HCEC 1CT (cell line): ENCODE results near the gene TRIM67.
A peak's percentile ranks its signal among the peaks of the same experiment; 100 is the strongest.

Experiments used
- DNase-seq: peaks from one replicate; pipeline ENCODE4 v3.0.0-alpha.2; 2017

Gene TRIM67

GRCh38 chr1:231236938-231237337 lies 75.1 kb downstream of the TRIM67 start:
- DNase-seq: no peak

- no peak for DNase-seq
These were observed 76.4 kb downstream of the TRIM67 start for GRCh38 chr1:231238298-231238697.

- peak; percentile 5 for DNase-seq
These were observed 78.6 kb downstream of the TRIM67 start for GRCh38 chr1:231240531-231240882.

- DNase-seq: peak; percentile 83
These were observed 79.3 kb downstream of the TRIM67 start, which contains the start of gene GNPAT for GRCh38 chr1:231240883-231241735. Gene GNPAT (plus strand): TSS chr1:231241212. CDS start chr1:231241379, 167 bp downstream.

GRCh38 chr1:231241750-231242149 lies 79.9 kb downstream of the TRIM67 start:
- DNase-seq: peak; percentile 17

- DNase-seq: no peak
These were observed 80.8 kb downstream of the TRIM67 start for GRCh38 chr1:231242516-231243198.

- DNase-seq: no peak
These were observed 86.9 kb downstream of the TRIM67 start for GRCh38 chr1:231248778-231249177.

GRCh38 chr1:231252336-231252735 lies 90.5 kb downstream of the TRIM67 start:
- DNase-seq: no peak

- DNase-seq: no peak
These were observed 98.5 kb downstream of the TRIM67 start for GRCh38 chr1:231260351-231260750.

GRCh38 chr1:231264642-231265041 lies 102.8 kb downstream of the TRIM67 start:
- no peak for DNase-seq

- no peak for DNase-seq
These were observed 103.5 kb downstream of the TRIM67 start for GRCh38 chr1:231265379-231265778.

- DNase-seq: no peak
These were observed 105.0 kb downstream of the TRIM67 start for GRCh38 chr1:231266811-231267322.
